ENCODE measurements around the gene BRIP1. TPM values are rescaled to one million over a fixed set of nuclear protein-coding genes. Genes with fewer than 3 reads are reported as not detected.

The BRIP1 gene
- total and polyA plus RNA-seq, 3 donors from 2014 or later = 7.5 to 10.6 (median 10.5) TPM

GRCh38 chr17:61710546-61710945 lies 152.8 kb downstream of the BRIP1 start:
- no peaks in the 10 kb centered on the region for H3K27me3 ChIP-seq
- no peak for DNase-seq
- no peak overlapping the region for H3K27ac ChIP-seq
- H3K4me1 ChIP-seq = no peaks in the 10 kb centered on the region
- intact Hi-C loops (cut with DNase I; ENCODE audit: low total_unique reads) = no loop called here
- 88 to 91% methylated on average over 4 of the region's 4 CpGs for WGBS, 2 donors
- no peaks in the 10 kb centered on the region for H3K36me3 ChIP-seq (ENCODE audit: low read depth, missing control alignments)
- TF ChIP-seq CTCF (IDR thresholded peaks at IDR 0.05) (no peak), POLR2A (IDR thresholded peaks at IDR 0.05) (no peak)
- H3K9me3 ChIP-seq = no peaks in the 10 kb centered on the region
- no peak overlapping the region for H3K4me3 ChIP-seq

DNA sequence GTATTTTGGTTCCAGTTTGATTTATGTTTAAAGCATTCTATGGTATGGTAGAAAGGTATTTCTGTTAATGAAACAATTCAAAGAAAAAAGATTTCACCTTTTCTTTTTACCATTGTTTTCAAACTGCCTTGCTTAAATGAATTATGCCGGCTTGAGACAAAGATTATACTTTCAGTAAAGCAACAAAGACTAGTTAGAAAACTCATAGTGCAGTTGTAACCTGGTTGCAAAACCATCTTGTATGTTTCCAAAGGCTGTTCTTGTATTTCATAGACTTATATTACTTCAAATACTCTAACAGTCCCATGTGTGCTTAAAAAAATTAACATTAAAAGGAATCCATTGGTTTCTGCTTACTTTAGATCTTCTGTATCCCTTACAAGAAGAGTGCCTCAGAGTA lies 153.8 kb downstream of the BRIP1 start:
- 90 to 100% methylated on average over 1 of the region's 1 CpG for WGBS, 2 donors
- H3K4me3 ChIP-seq = no peak overlapping the region
- no peak overlapping the region for H3K27ac ChIP-seq
- H3K9me3 ChIP-seq = no peaks in the 10 kb centered on the region
- no peaks in the 10 kb centered on the region for H3K36me3 ChIP-seq (ENCODE audit: low read depth, missing control alignments)
- TF ChIP-seq POLR2A (IDR thresholded peaks at IDR 0.05) (no peak), CTCF (IDR thresholded peaks at IDR 0.05) (no peak)
- no peaks in the 10 kb centered on the region for H3K27me3 ChIP-seq
- intact Hi-C loops (cut with DNase I; ENCODE audit: low total_unique reads) = no loop called here
- no peak for DNase-seq
- H3K4me1 ChIP-seq = no peaks in the 10 kb centered on the region

DNA sequence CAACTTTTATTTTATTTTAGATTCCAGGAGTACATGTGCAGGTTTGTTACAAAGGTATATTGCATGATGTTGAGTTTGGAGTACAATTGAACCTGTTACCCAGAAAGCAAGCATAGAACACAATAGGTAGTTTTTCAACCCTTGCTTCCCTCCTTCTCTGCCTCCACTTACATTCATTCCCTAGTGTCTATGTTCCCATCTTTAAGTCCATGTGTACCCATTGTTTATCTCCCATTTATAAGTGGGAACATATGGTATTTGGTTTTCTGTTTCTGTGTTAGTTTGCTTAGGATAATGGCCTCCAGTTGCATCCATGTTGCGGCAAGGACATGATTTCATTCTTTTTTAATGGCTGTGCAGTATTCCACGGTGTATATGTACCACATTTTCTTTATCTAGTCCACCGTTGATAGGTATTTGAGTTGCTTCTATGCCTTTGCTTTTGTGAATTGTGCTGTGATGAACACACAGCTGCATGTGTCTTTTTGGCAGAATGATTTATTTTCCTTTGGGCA lies 158.3 kb downstream of the BRIP1 start:
- no peak overlapping the region for H3K4me3 ChIP-seq
- WGBS, 2 donors = 97 to 99% methylated on average over 3 of the region's 3 CpGs
- no peak for DNase-seq

GRCh38 chr17:61702450-61702849 lies 160.9 kb downstream of the BRIP1 start:
- H3K36me3 ChIP-seq (ENCODE audit: low read depth, missing control alignments) = no peaks in the 10 kb centered on the region
- WGBS, 2 donors = 94 to 99% methylated on average over 3 of the region's 3 CpGs
- DNase-seq = no peak
- H3K27me3 ChIP-seq = no peaks in the 10 kb centered on the region
- no peak overlapping the region for H3K27ac ChIP-seq
- no peaks in the 10 kb centered on the region for H3K4me1 ChIP-seq
- H3K9me3 ChIP-seq = no peaks in the 10 kb centered on the region
- no peak overlapping the region for H3K4me3 ChIP-seq
- intact Hi-C loops (cut with DNase I; ENCODE audit: low total_unique reads) = no loop called here
- no peak for TF ChIP-seq POLR2A (IDR thresholded peaks at IDR 0.05)
- no peak for TF ChIP-seq CTCF (IDR thresholded peaks at IDR 0.05)

More for the DNA sequence above, 158.3 kb downstream of the BRIP1 start:
- Histone ChIP-seq H3K27ac (no peak overlapping the region), H3K4me1 (no peaks in the 10 kb centered on the region), H3K9me3 (no peaks in the 10 kb centered on the region), H3K27me3 (no peaks in the 10 kb centered on the region), H3K36me3 (ENCODE audit: low read depth, missing control alignments) (no peaks in the 10 kb centered on the region)
- TF ChIP-seq POLR2A (IDR thresholded peaks at IDR 0.05) (no peak), CTCF (IDR thresholded peaks at IDR 0.05) (no peak)
- intact Hi-C loops (cut with DNase I; ENCODE audit: low total_unique reads) = no loop called here

DNA sequence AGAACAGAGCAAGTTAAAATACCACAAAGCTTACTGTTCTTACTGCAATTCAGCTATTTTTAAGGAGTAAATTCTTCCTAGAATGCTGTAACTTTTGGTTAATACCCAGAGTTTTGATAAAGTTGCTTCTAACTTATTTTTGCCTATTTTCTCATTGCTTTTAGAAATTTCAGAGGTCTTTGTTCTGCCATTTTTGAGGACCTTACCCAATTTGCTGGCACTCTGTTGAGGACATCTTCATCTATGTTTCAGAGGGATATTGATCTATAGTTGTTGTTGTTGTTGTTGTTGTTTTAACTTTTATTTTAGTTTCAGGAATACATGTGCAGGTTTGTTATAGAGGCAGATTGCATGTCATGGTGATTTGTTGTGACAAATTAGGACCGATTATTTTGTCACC lies 161.3 kb downstream of the BRIP1 start:
- no peaks in the 10 kb centered on the region for H3K4me1 ChIP-seq
- H3K4me3 ChIP-seq = no peak overlapping the region
- H3K36me3 ChIP-seq (ENCODE audit: low read depth, missing control alignments) = no peaks in the 10 kb centered on the region
- no peak for DNase-seq
- TF ChIP-seq POLR2A (IDR thresholded peaks at IDR 0.05) (no peak), CTCF (IDR thresholded peaks at IDR 0.05) (no peak)
- no peaks in the 10 kb centered on the region for H3K9me3 ChIP-seq
- WGBS, 2 donors = 96 to 100% methylated on average over 1 of the region's 1 CpG
- intact Hi-C loops (cut with DNase I; ENCODE audit: low total_unique reads) = no loop called here
- no peak overlapping the region for H3K27ac ChIP-seq
- no peaks in the 10 kb centered on the region for H3K27me3 ChIP-seq

Measured in testis (tissue), 3 donors.